Skeletal muscle satellite cell (primary cell): ENCODE measurements around the gene OR4X2. TPM values are rescaled to one million over a fixed set of nuclear protein-coding genes. Genes with fewer than 3 reads are reported as not detected.
"Not testable (repeated sequence)": the region's sequence is repeated elsewhere in the genome, so short reads cannot be mapped to it uniquely, and the experiment has no call there.

Source experiments
- H3K27me3 ChIP-seq: 2 replicates; pipeline ENCODE4 v1.7.0; 2013; ENCODE audit warnings: low read length; ENCODE audit not compliant: control insufficient read depth, insufficient read depth
- H3K36me3 ChIP-seq: 2 replicates; pipeline ENCODE4 v1.7.0; 2013; ENCODE audit warnings: mild to moderate bottlenecking, control low read depth, low read length; ENCODE audit not compliant: insufficient read depth
- H3K4me1 ChIP-seq: 2 replicates; pipeline ENCODE4 v1.7.0; 2013; ENCODE audit warnings: low read length; ENCODE audit not compliant: control insufficient read depth, insufficient read depth
- H3K4me2 ChIP-seq: 2 replicates; pipeline ENCODE4 v1.7.0; 2013; ENCODE audit warnings: mild to moderate bottlenecking, low read length
- H3K4me3 ChIP-seq: 2 replicates; pipeline ENCODE4 v1.7.0; 2013; ENCODE audit warnings: low read length
- H3K9ac ChIP-seq: 2 replicates; pipeline ENCODE4 v1.7.0; 2013; ENCODE audit warnings: mild to moderate bottlenecking, low read depth, low read length, moderate library complexity
- H3K9me3 ChIP-seq: replicated peaks from 2 replicates; pipeline ENCODE4 v1.7.0; 2013; ENCODE audit warnings: mild to moderate bottlenecking, control low read depth, low read length
- total RNA-seq: library from RNA; depleted of rRNA; stranded (reverse); fragments of >200 nt; gene quantifications from 2 replicates; pipeline ENCODE4 v1.2.3, GENCODE V29; 2012; rRNA removed

OR4X2 gene, protein sequence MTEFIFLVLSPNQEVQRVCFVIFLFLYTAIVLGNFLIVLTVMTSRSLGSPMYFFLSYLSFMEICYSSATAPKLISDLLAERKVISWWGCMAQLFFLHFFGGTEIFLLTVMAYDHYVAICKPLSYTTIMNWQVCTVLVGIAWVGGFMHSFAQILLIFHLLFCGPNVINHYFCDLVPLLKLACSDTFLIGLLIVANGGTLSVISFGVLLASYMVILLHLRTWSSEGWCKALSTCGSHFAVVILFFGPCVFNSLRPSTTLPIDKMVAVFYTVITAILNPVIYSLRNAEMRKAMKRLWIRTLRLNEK
- not detected in 2 replicates for total RNA-seq

GRCh38 chr11:48244804-48245203 lies at the start of gene OR4X2:
TSS of gene OR4X2 (plus strand) at chr11:48245104. CDS start at chr11:48245104, 0 bp downstream.
- no peaks in the 10 kb centered on the region for H3K36me3 ChIP-seq
- no peaks in the 10 kb centered on the region for H3K9me3 ChIP-seq
- no peaks in the 10 kb centered on the region for H3K4me1 ChIP-seq
- H3K4me3 ChIP-seq = no peak within 1 kb of the TSS
- no peak within 1 kb of the TSS for H3K4me2 ChIP-seq
- no peaks in the 10 kb centered on the region for H3K27me3 ChIP-seq
- no peak within 1 kb of the TSS for H3K9ac ChIP-seq

DNA sequence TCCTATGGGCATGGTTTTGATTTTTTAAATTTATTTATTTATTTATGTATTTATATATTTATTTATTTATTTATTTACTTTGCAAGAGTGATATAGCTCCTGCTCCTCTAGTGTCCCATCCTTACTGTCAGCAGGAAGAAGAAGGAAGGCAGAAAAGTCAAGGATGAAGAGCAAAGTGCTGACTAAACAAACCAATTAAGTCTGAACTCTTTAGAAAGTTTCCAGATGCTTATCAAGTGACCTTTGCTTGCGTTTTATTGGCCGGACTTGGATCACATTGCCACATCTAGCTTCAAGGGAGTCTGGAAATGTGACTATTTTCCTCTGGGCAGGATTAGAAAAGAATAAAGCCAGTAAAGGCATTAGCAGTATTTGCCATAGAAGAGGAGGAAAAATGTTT lies 37.0 kb upstream of the OR4X2 start:
- Histone ChIP-seq H3K9me3 (no peaks in the 10 kb centered on the region), H3K36me3 (no peaks in the 10 kb centered on the region), H3K4me3 (no peak overlapping the region), H3K4me1 (no peaks in the 10 kb centered on the region), H3K4me2 (no peak overlapping the region), H3K9ac (no peak overlapping the region), H3K27me3 (no peaks in the 10 kb centered on the region)

DNA sequence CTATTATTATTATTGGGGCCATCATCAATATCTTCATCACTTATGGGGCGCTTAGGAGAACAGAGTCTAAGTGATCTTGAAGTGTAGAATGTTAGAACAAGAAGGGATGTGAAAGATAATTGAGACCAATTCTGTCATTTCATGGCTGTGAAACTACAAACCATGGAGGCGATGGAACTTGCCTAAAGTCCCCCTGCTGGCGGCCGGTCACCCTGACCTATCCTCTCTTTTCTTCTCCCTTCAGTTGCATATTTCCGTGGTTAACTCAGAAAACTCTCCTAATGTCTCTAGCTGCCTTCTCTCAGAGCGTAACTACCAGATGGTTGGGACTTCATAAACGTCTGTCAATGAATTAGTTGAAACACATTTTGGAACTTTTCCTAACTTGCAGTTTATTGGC lies 34.9 kb upstream of the OR4X2 start:
- Histone ChIP-seq H3K36me3 (no peaks in the 10 kb centered on the region), H3K4me1 (no peaks in the 10 kb centered on the region), H3K9ac (no peak overlapping the region), H3K4me3 (no peak overlapping the region), H3K4me2 (no peak overlapping the region), H3K27me3 (peaks cover 4% of the 10 kb centered on the region), H3K9me3 (no peaks in the 10 kb centered on the region)

GRCh38 chr11:48216510-48216909 lies 28.4 kb upstream of the OR4X2 start, which contains the start of gene OR4B1:
TSS of gene OR4B1 (plus strand) at chr11:48216810. CDS start at chr11:48216810, 0 bp downstream.
- no peaks in the 10 kb centered on the region for H3K9me3 ChIP-seq
- no peaks in the 10 kb centered on the region for H3K4me1 ChIP-seq
- H3K27me3 ChIP-seq = peaks cover 4% of the 10 kb centered on the region
- H3K9ac ChIP-seq = no peak within 1 kb of the TSS
- H3K36me3 ChIP-seq = no peaks in the 10 kb centered on the region
- H3K4me3 ChIP-seq = no peak within 1 kb of the TSS
- no peak within 1 kb of the TSS for H3K4me2 ChIP-seq

DNA sequence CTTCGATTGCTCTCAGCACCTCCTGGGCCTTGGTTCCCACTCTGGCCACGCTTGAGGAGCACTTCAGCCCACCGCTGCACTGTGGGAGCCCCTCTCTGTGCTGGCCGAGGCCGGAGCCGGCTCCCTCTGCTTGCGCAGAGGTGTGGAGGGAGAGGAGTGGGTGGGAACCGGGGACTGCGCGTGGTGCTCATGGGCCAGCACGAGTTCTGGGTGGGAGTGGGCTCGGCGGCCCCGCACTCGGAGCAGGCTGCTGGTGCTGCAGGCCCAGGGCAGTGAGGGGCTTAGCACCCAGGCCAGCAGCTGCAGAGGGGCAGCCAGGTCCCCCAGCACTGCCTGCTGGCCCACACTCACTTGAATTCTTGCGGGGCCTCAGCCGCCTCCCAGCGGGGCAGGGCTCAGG lies 16.1 kb upstream of the OR4X2 start:
- H3K4me1 ChIP-seq = no peaks in the 10 kb centered on the region
- H3K4me2 ChIP-seq = no peak overlapping the region
- no peak overlapping the region for H3K4me3 ChIP-seq
- H3K9ac ChIP-seq = no peak overlapping the region
- no peaks in the 10 kb centered on the region for H3K36me3 ChIP-seq
- H3K9me3 ChIP-seq = no peaks in the 10 kb centered on the region
- H3K27me3 ChIP-seq = no peaks in the 10 kb centered on the region

GRCh38 chr11:48230057-48230456 lies 14.8 kb upstream of the OR4X2 start:
- not testable (repeated sequence) for H3K4me2 ChIP-seq, H3K4me3 ChIP-seq, H3K9ac ChIP-seq, H3K27me3 ChIP-seq, H3K9me3 ChIP-seq, H3K4me1 ChIP-seq, H3K36me3 ChIP-seq

DNA sequence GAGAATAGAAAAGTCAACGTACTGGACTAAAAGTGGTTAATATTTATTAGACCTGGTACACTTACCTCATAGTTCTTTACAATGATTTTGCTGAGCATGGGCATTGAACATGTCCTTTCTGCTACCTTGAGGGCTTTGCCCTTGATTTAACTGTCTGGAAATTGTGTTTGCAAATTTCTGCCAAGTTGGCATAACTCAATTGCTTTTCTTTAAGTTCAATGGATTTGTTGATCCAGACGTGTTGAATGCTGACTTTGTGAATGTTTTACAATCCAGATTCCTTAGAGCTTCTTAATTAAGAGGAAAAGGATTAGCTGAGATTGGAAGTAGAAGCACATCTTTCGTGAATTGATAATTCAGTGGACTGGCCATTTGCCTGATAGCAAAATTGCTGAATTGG lies 7.2 kb upstream of the OR4X2 start:
- H3K4me3 ChIP-seq = no peak overlapping the region
- no peak overlapping the region for H3K9ac ChIP-seq
- H3K9me3 ChIP-seq = no peaks in the 10 kb centered on the region
- H3K4me1 ChIP-seq = no peaks in the 10 kb centered on the region
- no peak overlapping the region for H3K4me2 ChIP-seq
- no peaks in the 10 kb centered on the region for H3K27me3 ChIP-seq
- H3K36me3 ChIP-seq = no peaks in the 10 kb centered on the region

- Histone ChIP-seq H3K9me3 (no peaks in the 10 kb centered on the region), H3K4me2 (no peak overlapping the region), H3K36me3 (no peaks in the 10 kb centered on the region), H3K9ac (no peak overlapping the region), H3K4me3 (no peak overlapping the region), H3K4me1 (no peaks in the 10 kb centered on the region), H3K27me3 (no peaks in the 10 kb centered on the region)
Observed at GRCh38 chr11:48242501-48242900, 2.4 kb upstream of the OR4X2 start.

DNA sequence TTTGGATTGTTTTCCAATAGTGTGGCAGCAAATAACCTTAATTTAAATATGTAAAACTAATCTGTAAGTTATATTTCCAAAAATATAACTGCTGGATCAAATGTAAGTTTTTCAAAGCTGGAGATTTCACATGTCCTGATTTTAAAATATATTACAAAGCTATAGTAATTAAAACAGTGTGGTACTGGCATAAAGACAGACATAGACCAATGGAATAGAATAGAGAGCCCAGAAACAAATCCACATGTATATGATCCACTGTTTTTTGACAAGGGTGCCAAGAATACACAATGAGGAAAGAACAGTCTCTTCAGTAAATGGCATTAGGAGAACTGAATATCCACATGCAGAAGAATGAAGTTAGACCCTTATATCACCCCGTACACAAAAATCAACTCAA lies 4.0 kb downstream of the OR4X2 start:
- H3K27me3 ChIP-seq = no peaks in the 10 kb centered on the region
- no peaks in the 10 kb centered on the region for H3K4me1 ChIP-seq
- H3K4me3 ChIP-seq = no peak overlapping the region
- no peak overlapping the region for H3K4me2 ChIP-seq
- no peaks in the 10 kb centered on the region for H3K9me3 ChIP-seq
- H3K36me3 ChIP-seq = no peaks in the 10 kb centered on the region
- H3K9ac ChIP-seq = no peak overlapping the region

DNA sequence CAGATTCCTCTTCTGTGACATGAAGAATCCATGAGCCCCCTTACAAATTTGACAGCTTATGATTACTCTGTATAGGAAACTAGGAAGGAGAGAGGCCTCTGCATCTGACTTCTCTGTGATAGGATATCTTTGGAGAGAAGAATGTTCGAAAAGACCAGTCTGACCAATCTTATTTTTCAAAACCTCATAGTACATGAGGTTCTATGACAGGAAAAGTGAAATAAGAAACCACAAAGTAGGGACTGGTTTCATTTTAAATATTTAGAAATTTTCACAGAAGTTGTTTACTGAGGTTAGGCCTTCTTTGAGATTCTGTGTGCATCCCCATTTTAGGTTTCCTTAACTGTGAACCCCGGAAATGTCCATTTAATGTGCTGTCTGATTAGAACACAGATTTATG lies 16.7 kb downstream of the OR4X2 start:
- Histone ChIP-seq H3K4me3 (no peak overlapping the region), H3K4me2 (no peak overlapping the region), H3K36me3 (no peaks in the 10 kb centered on the region), H3K9ac (no peak overlapping the region), H3K4me1 (no peaks in the 10 kb centered on the region), H3K9me3 (no peaks in the 10 kb centered on the region), H3K27me3 (no peaks in the 10 kb centered on the region)

- Histone ChIP-seq H3K9me3 (no peaks in the 10 kb centered on the region), H3K36me3 (no peaks in the 10 kb centered on the region), H3K27me3 (no peaks in the 10 kb centered on the region), H3K4me3 (no peak within 1 kb of the TSS), H3K9ac (no peak within 1 kb of the TSS), H3K4me1 (no peaks in the 10 kb centered on the region), H3K4me2 (no peak within 1 kb of the TSS)
Observed at GRCh38 chr11:48263423-48263911, 18.6 kb downstream of the OR4X2 start, which contains the start of gene OR4X1. TSS of gene OR4X1 (plus strand) at chr11:48263861. CDS start at chr11:48263861, 0 bp downstream.

DNA sequence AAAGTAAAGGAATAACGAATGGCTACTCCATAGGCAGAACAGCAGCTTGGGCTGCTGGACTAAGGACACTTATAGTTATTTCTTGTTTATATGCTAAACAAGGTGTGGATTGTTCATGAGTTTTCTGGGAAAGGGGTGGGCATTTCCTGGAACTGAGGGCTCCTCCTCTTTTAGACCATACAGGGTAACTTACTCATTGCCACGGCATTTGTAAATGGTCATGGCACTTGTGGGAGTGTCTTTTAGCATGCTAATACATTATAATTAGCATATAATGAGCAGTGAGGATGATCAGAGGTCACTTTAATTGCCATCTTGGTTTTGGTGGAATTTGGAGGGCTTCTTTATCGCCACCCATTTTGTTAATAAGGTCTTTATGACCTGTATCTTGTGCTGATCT lies 25.7 kb downstream of the OR4X2 start:
- no peak overlapping the region for H3K4me3 ChIP-seq
- H3K36me3 ChIP-seq = no peaks in the 10 kb centered on the region
- H3K9me3 ChIP-seq = no peaks in the 10 kb centered on the region
- no peaks in the 10 kb centered on the region for H3K27me3 ChIP-seq
- no peak overlapping the region for H3K4me2 ChIP-seq
- no peaks in the 10 kb centered on the region for H3K4me1 ChIP-seq
- no peak overlapping the region for H3K9ac ChIP-seq
